Right forelimb (tissue), 1 donor: ENCODE results near the gene LRIG3.
"Not testable (repeated sequence)": the region's sequence is repeated elsewhere in the genome, so short reads cannot be mapped to it uniquely, and the experiment has no call there.

Experiments
- DNase-seq: peaks from one replicate; pipeline ENCODE4 v3.0.0-alpha.2; 2018

Gene LRIG3, protein sequence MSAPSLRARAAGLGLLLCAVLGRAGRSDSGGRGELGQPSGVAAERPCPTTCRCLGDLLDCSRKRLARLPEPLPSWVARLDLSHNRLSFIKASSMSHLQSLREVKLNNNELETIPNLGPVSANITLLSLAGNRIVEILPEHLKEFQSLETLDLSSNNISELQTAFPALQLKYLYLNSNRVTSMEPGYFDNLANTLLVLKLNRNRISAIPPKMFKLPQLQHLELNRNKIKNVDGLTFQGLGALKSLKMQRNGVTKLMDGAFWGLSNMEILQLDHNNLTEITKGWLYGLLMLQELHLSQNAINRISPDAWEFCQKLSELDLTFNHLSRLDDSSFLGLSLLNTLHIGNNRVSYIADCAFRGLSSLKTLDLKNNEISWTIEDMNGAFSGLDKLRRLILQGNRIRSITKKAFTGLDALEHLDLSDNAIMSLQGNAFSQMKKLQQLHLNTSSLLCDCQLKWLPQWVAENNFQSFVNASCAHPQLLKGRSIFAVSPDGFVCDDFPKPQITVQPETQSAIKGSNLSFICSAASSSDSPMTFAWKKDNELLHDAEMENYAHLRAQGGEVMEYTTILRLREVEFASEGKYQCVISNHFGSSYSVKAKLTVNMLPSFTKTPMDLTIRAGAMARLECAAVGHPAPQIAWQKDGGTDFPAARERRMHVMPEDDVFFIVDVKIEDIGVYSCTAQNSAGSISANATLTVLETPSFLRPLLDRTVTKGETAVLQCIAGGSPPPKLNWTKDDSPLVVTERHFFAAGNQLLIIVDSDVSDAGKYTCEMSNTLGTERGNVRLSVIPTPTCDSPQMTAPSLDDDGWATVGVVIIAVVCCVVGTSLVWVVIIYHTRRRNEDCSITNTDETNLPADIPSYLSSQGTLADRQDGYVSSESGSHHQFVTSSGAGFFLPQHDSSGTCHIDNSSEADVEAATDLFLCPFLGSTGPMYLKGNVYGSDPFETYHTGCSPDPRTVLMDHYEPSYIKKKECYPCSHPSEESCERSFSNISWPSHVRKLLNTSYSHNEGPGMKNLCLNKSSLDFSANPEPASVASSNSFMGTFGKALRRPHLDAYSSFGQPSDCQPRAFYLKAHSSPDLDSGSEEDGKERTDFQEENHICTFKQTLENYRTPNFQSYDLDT

DNA sequence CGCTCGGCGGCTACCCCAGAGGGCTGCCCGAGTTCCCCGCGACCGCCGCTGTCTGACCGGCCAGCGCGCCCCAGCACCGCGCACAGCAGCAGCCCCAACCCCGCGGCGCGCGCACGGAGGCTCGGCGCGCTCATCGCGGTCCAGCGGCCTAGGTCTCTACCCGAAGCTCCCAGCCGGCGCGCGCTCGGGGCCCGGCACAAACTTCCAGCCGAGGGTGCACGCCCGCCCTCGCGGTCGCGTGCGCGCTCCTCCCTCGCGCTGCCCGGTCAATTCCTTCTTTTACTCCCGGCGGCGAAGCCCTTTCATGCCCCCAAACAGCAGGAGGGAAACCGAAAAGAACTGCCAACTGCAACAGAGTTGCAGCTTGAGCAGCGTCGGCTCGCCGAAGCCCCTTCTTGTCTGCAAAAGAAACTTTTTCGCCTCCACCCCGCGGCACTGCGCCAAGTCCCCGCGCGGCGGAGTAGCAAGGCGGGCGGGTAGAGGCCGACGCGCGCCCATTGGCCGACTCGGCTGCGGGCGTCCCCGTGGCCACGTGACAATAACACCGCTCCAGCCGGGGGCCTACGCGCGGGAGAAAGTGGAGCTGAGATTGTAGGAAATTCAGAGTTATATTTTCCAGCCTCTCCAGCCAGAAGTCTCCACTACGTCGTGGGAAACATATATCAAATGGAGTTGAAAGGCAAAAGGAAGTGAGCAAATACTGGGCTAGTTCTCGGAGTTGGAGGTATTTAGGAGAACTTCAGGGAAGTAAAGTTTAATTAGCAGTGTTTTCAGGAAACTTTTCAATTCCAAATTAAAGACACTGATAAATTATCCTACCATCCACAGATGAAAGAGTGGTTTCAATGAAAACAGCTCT is at the start of gene LRIG3:
TSS of gene LRIG3 (minus strand) at position 403 of the 859 bp plus-strand sequence. CDS start at position 134, 269 bp downstream.
- DNase-seq: peak; percentile 99

DNA sequence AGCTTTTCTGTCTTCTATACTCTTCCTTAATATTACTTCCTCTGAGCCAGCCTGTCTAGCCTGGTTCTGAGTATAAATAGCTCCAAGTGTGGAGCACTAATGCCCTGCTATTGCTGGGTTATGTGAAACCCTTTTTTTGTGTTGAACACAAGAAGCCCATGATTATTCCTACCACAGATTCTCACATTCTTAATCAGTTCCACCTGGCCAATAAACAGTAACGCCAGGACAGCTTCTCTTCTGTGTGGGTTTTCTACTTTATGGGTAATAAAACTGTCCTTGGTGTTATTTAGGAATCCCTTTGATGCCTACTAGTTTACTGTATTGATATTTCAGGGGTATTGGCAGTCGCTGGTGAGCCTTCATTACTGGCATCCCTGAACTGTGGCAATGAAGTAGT is 48.9 kb upstream of the LRIG3 start:
- DNase-seq: no peak

DNA sequence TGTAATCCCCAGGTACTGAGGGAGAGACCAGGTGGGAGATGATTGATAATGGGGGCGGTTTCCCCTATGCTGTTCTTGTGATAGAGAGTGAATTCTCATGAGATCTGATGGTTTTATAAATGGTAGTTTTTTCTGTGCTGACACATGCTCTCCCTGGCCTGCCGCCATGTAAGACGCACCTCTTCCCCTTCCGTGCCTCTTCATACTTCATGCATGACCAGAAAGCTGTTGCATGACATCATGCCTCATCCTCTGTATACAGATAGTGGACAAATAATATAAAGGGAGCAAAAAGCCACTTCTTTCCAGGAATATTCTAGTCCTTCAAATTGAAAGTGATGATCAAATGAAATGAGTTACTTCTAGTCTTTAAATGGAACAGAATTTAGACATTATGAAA is 47.3 kb upstream of the LRIG3 start:
- no peak for DNase-seq

DNA sequence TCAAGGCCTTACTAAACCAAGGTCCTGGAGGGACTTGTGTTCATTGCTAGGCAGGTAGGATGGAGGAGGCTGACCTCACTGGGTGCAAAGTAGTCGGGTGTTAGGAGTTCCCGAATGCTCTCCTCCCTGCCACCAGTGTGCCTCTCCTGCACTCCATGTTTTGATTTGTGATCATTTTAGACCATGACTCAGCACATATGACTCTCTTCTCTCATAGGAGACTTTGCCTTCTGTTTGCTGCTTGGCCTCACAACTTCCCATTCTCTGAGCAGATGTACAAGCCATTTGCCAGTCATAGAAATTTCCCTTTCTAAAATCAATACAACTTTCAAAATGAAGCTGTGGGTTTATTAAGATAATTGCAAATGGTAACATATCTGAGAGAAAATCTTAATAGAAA is 46.6 kb upstream of the LRIG3 start:
- DNase-seq: no peak

DNA sequence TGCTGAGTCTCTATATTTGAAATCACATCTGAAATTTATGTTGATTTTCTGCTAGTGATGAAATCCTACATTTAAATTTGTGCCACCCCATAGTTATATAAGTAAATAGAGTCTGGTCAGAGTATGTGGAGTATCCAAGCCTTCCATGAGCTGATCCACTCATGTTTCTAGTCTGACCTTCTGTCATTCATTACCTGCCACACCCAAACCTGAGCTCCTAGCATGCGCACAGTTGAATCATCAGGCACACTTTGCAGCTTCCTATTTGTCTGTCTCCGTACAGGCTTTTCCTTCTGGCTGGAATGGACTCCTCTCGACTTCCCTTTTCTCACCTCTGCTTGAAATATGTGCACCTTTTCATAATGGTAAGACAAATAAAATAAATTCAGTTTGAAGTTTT is 45.3 kb upstream of the LRIG3 start:
- DNase-seq: no peak

DNA sequence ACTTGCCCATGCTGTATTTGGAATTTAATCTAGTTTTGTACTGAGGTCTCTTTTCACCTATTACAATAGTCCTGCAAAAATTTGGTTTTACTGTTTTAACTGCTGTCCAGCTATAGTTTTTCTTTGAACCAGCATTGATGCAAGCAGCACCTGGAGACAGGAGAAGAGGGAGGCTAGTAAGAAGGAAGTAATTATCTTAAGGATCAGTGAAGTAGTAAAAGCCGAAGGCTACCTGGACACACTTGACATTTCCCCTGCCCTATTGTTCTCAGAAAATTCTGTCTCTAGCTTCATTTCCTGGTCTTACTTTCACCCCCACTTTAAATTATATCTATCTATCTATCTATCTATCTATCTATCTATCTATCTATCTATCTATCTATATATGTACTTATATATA is 43.5 kb upstream of the LRIG3 start:
- DNase-seq: no peak

DNA sequence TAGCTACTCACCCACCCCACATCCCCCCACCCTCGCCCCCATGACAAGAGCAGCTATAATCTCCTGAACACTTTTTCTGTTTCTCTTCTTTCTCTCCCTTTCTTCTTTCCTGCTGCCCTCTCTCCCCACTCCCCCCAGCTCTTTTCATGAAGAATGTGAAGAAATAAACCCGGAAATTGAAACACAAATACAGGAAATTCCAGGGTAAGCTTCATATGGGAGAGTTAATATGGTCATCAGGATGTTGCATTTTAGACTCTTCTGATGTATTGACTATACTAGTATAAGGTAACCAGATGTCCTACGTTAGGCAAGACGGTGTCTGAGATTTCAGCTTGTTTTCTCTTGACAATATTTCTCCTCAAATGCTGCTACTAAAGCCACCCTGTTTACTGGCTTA is 41.6 kb upstream of the LRIG3 start:
- no peak for DNase-seq

DNA sequence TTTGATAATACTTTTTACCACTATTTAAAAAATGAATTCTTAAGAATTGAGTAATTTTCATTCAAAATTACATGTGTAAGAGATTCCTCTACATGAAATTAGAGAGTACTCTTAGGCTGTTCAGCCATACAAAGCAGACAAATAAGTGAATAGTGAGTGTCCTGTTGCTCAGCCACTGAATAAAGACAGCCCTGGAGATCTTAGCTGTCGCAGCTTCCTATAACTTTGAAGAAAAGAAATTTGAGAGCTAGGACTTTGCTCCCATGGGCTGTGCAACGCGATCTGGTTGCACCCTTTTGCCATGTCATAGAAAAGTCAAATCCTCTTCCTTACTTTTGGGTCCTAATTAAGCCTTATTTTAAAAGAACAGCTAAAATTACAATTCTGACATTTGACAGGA is 40.9 kb upstream of the LRIG3 start:
- no peak for DNase-seq

DNA sequence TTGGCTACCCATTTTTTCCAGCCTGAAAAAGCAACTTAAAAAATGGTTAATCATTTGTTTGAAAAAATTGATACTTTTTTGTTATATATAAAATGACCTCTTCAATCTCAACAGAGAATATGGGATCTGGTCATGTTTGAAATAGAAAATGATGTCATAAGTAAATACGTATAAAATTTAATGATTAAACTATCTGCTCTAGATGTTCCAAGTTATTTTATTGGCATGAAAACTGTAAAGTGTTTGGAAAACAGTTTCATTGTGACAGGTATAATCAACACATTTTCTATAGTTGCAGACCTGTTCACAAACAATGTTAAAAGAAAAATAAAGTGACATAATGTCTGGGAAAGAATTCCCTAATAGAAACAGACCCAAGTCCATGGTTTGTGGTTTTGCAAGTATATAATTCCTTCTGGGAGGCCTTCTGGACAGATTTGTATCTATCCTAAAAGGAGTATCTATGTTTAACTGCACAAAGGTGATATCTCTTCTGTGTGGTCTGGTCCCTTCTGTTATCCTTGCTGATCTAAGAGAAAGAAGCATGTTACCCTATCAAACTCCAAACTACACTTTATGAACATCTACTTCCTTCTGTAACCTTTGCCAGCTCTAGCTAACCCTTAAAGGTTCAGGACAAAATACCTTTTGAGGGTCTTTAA is 39.5 kb upstream of the LRIG3 start:
- DNase-seq: no peak

DNA sequence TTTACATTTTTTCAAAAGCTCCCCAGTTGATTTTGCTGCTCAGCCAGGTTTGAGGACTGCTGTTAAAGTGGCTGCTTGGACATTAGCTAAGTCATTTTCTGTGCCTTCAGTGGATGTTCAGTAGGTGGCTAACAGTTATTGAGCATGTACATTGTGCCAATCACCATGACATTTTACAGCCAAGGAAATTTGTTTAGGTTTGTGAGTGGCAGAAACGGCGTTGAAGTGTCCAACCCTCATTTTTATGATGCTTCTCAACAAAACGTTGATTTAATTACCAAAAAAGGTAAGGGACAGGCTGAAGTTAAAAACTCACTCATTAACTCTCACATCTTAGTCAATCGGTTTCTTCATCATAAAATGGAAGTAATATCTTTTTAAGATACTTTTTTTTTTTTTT is 37.0 kb upstream of the LRIG3 start:
- no peak for DNase-seq

DNA sequence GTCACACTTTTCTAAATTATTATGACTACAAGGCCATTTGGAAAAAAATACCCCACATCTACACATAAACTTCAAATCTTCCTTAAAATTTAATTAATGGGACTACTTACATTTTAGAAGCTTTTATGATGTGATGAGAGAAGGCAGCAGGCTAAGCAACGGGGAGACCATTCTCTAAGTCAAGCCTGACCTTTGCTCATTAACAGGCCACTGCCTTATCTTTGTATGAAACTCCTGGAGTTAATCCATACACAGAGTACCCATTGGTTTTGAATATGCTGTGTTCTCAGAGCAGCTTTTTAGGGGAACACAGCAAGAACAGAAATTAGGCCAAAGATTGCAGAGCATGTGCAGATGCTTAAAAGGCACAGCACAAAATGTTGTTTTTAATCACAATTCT is 35.5 kb upstream of the LRIG3 start:
- DNase-seq: no peak

DNA sequence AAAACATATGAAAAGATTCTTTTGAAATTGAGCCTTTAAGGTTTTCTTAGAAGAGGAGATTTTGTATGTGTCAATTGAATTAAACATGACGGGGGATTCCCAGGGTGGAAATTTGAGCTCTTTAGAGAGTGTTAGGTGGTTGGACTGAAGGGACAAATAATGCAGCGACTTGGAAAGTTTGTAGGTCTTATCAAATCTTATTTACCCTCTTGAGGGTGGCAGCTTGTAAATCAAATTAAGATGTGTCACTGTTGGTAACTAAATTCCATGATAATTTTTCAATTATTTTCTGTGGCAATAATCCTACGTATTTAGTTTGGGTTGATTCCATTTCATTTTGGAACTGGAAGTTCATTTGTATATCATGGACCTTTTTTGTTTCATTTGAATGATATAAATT is 33.7 kb upstream of the LRIG3 start:
- DNase-seq: no peak

DNA sequence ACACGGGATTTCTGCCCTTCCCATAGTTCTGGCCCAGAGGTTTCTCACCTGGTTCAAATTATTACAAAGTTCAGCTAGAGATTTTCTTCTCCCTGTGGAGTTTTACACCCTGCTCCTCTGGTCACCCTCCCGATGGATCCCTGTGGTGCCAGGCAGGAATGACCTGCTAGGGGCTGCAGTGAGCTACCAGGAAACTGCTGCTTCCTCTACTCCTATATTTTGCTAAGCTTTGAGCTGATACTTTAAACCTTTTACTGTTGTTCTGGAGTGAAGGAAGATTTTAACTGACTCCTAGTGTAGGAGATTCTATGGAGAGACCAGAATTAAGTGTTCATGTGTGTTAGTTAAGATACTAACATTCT is 30.4 kb upstream of the LRIG3 start:
- DNase-seq: no peak

DNA sequence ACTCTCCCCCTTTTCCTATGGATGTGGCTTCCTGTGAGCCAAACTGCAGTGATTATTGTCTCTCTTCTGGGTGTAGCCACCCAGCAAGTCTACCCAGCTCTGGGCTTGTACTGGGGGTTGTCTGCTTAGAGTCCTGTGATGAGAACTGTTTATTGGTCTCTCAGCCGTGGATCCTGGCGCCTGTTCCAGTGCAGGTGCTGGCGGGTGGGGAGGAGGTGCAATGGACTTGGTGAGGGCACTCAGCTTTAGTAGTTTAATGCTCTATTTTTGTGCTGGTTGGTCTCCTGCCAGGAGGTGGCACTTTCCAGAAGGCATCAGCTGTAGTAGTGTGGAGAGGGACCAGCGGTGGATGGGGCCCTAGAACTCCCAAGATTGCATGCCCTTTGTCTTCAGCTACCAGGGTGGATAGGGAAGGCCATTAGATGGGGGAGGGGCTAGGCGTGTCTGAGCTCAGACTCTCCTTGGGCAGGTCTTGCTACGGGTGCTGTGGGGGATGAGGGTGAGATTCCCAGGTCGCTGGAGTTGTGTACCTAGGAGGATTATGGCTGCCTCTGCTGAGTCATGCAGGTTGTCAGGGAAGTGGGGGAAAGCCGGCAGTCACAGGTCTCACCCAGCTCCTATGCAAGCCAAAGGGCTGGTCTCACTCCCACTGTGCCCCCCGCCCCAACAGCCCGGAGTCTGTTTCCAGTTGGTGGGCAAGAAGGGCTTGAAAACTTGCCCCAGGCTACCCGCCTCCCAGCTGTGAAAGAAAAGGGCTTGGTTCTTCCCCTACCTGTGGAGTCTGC is 29.8 kb upstream of the LRIG3 start:
- DNase-seq: not testable (repeated sequence)

DNA sequence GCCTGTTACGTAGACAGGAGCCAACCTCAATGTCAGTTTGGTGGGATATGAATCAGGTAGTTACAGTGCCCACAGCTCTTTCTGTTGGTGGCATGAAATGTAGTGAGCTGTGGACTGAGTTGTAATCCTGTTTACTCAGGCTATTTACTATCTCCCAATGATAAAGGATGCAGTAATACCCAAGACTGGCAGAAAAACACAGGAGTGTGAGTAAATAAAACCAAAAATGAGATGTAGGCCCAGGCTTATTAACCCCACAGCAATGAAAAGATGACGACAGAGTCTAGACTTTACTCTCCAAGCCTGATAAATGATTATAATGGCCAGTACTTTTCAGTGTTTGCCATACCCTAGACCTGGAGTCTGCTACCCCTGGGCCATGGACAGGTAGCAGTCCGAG is 22.8 kb upstream of the LRIG3 start:
- no peak for DNase-seq

DNA sequence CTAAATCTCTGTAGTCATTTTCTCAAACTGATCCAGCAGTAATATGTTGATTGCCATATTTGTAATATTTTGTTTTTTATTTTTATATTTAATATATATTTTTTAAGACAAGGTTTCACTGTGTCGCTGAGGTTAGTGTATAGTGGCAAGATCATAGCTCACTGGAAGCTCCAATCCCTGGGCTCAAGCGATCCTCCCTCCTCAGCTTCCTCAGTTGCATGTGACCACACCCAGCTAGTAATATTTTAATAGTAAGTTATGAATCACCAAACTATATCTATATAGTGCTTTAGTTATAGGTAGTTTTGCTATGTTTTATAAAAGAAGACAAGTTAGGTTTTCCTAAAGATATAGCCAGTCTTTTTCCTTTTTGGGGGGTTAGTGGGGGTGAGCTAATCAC is 22.0 kb upstream of the LRIG3 start:
- no peak for DNase-seq

DNA sequence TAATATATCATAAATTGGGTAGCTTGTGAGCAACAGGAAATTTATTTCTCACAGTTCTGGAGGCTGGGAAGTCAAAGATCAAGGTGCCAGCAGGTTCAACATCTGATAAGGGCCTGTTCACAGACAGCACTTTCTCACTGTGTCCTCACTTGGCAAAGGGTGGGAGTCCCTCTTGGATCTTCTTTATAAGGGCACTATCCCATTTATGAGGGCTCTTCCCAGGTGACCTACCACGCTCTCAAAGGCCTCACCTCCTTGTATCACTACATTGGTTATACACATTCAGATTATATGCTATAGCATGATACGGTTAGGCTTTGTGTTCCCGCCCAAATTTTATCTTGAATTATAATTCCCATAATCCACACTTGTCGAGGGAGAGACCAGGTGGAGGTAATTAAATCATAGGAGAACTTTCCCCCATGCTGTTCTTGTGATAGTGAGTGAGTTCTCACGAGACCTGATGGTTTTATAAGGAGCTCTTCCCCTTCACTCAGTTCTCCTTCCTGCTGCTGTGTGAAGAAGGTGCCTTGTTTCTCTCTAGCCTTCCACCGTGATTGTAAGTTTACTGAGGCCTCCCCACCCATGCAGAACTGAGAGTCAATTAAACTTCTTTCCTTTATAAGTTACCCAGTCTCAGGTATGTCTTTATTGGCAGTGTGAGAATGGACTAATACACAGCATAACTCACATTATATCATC is 19.2 kb upstream of the LRIG3 start:
- no peak for DNase-seq

DNA sequence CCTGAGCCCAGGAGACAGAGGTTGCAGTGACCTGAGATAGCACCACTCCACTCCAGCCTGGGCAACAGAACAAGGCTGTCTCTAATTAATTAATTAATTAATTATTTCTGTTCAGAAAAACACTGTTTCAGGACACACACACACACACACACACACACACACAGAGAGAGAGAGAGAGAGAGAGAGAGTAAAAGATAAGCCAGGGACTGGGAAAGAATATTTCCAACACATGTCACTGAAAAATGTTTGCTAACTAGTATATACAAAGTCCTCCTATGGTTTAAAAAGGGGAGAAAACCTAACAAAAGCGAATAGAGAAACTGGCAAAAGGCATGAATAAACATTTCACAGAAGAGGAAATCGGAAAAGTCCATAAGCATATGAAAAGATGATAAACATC is 18.1 kb upstream of the LRIG3 start:
- DNase-seq: no peak

DNA sequence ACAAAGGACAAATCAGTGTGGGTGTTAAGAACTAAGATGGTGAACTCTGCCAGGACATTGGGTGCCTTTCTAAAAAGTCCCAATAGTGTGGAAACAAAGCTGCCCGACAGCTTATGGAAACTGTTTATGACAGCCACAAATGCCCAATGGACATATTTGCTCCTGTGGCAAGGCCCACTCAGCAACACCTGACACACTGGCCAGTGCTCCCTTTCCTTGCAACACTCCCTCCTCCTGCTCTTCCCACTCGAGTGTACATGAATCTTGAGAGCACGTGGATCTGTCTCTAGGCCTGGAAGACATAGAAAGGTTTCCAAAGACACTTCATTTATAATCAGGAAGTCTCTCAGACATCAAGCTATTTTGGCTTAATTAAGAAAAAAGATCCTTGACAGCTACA is 14.2 kb upstream of the LRIG3 start:
- DNase-seq: no peak

DNA sequence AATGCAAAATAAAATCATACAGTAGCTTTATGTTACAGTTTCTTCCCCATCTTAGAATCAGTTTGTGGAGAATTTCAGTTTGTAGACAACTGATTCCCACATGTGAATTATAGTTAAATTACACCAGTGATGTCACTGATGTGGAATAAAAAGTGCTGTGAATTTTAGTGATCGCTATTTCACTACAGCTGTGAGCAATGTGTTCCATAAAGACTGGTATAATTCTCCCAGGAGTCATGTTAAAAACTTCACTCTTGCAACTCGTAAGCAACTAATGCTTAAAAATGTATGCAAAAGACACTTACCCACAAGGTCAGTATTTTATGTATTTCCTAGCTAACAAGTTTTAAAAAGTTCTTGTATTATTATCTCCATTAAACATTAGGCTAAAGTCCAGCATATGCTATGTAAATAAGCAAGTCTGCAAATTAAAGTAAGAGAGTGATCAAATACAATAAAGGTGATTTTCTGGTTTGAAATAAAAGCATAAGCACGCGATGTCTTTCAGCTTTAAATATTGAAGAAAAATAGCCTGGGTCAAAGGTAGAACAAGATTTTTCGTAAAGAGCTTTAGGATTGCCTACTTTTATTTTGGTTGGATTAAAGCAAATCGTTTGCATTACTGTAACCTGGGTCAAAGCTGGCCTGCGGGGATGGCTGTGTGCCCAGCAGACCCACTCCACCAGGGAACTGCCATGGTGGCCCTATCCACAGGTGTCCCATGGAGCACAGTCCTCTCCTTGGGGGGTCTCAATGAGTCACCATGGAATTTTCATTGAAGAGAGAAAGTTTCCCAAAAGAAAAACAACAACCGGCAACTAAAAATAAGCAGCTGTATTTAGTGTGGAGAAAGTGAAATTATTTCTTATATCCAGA is 12.7 kb upstream of the LRIG3 start:
- no peak for DNase-seq
